HG03520 (cell line): ENCODE data around the gene IPO4.
"Not testable (repeated sequence)": the region's sequence is repeated elsewhere in the genome, so short reads cannot be mapped to it uniquely, and the experiment has no call there.

Source experiments
- ATAC-seq: cut with Tn5 transposase; IDR thresholded peaks from one replicate; pipeline ENCODE4 v1.9.1; 2021; ENCODE audit warnings: mild to moderate bottlenecking, moderate library complexity; ENCODE audit not compliant: unreplicated experiment

IPO4 gene, protein sequence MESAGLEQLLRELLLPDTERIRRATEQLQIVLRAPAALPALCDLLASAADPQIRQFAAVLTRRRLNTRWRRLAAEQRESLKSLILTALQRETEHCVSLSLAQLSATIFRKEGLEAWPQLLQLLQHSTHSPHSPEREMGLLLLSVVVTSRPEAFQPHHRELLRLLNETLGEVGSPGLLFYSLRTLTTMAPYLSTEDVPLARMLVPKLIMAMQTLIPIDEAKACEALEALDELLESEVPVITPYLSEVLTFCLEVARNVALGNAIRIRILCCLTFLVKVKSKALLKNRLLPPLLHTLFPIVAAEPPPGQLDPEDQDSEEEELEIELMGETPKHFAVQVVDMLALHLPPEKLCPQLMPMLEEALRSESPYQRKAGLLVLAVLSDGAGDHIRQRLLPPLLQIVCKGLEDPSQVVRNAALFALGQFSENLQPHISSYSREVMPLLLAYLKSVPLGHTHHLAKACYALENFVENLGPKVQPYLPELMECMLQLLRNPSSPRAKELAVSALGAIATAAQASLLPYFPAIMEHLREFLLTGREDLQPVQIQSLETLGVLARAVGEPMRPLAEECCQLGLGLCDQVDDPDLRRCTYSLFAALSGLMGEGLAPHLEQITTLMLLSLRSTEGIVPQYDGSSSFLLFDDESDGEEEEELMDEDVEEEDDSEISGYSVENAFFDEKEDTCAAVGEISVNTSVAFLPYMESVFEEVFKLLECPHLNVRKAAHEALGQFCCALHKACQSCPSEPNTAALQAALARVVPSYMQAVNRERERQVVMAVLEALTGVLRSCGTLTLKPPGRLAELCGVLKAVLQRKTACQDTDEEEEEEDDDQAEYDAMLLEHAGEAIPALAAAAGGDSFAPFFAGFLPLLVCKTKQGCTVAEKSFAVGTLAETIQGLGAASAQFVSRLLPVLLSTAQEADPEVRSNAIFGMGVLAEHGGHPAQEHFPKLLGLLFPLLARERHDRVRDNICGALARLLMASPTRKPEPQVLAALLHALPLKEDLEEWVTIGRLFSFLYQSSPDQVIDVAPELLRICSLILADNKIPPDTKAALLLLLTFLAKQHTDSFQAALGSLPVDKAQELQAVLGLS

DNA sequence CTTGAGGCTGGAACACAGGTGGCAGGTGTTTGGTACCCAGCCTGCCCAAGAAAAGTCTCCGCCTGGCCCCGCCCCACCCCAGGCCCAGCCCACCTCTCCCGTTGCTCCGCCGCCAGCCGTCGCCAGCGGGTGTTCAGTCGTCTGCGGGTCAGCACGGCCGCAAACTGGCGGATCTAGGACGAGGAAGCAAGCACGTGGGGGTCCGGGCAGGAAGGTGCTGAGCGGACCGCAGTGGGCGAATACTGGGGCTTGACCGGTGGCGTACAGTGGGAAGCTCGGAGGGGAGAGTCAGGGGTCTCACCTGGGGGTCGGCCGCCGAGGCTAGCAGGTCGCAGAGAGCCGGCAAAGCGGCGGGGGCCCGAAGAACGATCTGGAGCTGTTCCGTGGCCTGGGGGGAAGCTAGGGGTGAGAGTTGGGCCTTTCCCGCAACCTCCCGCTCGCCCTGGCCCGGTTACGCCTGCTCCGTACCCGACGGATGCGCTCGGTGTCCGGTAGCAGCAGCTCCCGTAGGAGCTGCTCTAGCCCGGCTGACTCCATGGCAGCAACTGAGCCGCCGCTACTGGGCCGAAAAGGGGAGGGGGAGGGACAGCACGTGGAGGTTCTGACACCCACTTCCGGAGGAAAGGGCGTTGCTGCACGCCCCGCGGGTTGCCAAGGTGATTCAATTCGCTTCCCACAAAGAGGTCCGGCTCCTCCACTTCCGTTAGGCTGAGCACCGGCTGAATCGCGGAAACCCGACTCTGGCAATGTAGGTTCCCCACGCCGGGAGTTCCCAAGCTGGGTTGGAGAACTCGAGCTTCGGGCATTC is at the start of gene IPO4:
IPO4 (minus strand) TSS at position 566 of the 808 bp plus-strand sequence; CDS start at position 537, 29 bp downstream.
- ATAC-seq, result peak; percentile 85

DNA sequence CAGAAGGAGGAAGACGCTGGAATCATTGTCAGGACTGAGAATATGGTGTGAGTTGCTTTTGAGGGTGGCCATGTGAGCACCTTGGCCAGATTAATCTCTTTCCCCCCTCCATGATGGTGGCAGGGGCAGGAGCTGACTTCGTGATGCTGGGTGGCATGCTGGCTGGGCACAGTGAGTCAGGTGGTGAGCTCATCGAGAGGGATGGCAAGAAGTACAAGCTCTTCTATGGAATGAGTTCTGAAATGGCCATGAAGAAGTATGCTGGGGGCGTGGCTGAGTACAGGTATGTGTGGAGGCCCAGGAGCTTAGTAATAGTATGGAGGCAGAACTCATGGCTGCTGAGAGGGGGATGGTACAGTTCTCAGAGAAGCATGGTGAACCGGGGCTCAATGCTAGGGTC is 49.5 kb upstream of the IPO4 start:
- no peak for ATAC-seq

DNA sequence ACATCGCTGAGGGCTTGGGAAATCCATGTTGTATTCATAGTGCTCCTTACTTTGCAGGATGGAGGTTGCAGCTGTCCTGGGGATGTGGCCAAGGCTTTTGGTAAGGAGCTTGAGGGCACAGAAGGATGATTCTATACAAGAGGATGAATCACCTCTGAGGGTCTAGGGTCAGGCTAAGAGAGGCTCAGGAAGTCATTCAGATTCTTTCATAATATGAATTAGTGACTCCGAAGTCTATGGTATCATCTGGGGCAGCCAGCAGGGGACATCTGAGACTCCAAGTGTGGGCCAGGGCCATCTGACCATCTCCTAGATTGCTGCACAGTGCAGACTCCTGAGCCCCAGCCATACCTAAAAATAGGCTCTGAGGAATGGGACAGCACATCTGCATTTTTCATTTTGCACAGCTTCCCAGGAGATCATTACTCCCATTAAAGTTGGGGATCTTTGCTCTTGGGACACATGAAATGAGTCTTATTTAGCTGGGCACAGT is 48.9 kb upstream of the IPO4 start:
- no peak for ATAC-seq

DNA sequence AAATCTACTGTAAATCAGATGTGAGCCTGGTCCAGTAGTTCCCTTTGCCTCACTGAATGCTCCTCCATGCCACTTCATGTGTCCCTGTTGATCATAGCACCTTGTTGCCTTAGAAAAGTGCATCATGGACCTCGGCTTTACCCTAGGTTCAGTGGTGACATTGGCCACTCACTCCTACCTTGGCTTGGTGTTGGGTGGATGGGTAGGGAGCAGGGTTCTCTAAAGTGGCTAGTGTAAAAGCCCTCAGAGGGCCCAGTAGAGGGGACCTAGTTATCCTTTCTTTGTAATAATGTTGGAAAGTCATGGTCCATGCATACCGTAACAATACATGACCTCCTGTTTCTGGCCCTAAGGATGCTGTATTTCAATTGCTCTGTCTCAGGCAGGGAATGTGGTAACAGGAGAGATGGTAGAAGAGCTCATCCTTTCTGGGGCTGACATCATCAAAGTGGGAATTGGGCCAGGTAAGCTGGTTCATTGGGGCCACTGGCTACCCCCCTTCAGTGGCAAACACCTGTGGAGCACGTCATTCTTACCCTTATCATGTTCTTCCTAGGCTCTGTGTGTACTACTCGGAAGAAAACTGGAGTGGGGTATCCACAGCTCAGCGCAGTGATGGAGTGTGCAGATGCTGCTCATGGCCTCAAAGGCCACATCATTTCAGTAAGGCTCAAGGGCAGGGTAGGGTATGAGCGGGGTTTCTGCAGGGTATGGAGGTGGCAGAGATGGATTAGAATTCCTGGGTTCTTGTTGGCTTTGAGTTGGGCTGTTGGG is 48.3 kb upstream of the IPO4 start:
- no peak for ATAC-seq

DNA sequence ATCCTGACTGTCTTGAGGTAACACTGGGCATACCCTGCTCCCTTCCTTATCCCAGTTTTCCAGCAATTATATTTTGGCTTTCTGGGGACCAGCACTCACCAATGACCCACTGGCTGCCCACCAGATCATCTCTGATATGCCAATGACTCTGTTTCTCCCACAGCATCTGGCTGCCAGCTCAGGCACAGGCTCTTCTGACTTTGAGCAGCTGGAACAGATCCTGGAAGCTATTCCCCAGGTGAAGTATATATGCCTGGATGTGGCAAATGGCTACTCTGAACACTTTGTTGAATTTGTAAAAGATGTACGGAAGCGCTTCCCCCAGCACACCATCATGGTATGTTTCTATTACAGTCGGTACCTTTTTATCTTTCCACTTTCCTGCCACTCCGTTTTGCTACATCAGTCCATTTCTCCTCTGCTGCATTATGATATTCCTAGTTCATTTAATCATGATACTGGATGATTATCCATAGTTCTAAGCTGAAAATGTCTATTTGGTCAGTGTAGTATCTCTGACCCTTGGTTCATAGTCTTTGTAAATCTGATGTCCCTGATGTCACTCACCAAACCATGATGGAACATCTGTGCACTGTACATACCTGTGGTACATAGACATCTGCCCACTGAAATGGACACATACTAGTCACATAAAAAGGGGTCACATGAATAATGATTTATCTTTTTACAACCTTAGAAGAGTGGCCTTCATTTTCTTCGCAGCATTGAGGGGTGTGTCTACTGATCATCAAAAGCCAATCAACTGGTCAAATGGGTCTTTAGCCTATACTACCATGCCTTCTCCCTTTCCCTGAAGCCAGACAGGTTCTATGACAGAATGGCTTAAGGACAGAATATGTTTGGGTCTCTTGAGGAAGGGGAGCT is 47.4 kb upstream of the IPO4 start:
- no peak for ATAC-seq

DNA sequence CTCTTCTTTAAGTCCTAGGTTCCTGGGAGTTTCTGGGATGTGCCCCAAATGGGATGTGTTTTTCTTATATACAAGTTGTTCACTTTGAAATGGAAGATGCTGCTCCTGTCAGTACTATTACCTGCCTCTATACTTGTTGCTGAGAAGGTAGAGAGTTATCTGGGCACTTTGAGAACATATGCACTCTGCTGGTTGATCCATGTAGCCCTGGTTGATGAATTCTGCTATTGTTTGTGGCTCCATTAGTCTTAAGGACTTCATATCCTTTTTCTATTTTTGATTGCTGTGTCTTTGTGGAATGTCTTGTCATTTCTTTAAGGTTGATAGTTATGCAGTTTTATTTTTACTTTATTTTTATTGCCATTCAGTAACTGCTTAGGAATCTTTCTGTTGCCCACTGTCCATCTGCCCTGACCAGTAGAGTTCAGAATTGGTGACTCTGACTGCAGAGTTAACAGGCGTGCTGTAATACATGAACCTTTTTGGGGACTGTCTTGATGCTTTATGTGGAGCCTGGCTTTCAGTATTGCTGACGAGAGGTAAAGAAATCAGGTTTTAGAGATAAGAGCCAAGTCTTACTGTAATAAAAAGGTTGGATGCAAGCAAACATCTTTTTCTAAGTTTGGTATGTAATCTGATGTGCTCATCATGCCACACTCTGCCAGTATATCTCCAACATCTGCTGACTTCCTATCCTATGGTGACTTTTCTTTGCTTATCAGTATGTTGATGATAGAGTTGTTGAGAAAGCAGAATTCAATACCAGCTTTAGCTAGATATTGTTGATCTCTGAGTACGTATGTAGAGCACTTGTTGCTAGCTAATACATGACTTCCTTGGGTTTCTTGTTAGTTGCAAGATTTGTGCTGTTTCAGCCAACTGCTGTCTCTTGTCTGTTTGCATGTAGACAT is 45.7 kb upstream of the IPO4 start:
- ATAC-seq, result no peak

DNA sequence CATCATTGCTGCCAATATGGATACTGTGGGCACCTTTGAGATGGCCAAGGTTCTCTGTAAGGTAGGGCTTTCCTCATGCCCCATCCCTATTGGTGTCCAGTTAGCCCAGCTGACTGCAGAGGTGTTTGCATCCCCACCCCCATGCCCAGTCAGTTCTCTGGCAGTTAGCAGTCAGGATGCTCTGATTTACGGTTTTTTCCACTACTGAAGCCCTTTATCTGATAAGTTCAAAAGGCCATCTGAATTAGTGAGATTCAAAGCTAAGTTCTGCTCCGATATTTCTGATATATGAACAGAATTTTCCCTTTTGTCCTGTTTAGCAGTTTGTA is 44.9 kb upstream of the IPO4 start:
- ATAC-seq, result no peak

DNA sequence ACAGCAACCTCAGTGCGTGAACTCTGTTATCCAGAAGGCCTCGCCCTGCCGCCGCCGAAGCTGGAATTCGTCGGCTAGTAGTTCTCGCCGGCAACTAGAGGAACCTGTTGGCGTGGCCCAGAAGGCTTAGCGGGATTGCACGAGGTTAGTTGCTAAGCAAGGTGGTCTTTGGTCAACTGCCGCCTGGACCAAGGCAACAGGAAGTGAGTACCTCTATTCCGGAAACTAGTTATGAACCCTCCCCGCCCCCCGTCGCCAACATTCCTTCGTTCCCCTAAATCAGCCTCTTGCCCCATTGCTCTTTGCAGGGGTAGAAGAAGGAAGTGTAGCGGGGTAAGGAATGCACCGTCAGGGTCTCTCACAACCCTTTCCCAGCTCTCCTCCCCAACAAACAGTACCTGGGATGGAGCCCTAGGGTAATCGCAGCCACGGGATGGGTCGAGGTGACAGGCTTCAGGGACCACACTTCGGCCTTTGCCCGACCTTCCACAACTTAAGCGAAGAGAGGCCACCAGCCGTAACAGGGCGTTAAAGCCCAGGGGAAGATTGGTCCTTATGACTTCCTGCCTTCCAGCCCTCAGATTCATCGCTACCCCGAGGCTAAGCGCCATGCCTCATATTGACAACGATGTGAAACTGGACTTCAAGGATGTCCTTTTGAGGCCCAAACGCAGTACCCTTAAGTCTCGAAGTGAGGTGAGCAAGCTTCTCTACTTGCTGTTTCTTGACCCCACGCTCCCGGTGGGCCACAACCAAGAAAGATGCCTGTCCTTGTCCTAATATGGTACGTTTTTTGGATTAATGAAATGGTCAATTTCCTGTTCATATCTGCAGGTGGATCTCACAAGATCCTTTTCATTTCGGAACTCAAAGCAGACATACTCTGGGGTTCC is 44.3 kb upstream of the IPO4 start, which contains the start of gene GMPR2:
GMPR2 (plus strand) TSS at position 285 of the 893 bp plus-strand sequence; CDS start at position 610, 325 bp downstream.
- peak; percentile 44 for ATAC-seq

DNA sequence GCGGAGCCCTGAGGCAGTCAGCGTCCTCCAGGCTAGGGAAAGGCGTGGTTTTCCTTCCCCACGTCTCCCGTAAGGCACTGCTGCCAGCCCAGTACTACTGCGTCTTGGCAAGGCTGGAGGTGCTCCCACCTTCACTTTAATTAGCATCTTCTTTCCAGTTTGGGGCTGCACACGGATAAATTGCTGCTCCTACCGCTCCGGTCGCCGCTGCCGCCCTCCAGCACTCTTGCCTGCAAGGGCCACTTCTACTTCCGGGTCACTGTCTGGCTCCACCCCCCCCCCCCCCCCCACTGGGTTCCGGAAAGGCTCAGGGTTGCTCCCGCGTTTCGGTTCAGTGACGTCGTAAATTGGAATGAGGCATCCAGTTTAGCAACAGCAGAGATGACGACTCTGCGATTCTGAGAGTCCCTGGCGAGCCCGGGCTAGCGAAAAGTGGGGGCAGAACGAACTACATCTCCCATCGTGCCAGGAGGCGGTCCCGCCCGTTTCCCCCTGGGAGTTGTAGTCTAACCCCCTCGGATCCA is 43.6 kb upstream of the IPO4 start, which contains the start of gene NEDD8:
NEDD8 (minus strand) TSS at position 247 of the 524 bp plus-strand sequence; CDS start at position 147, 100 bp downstream.
- ATAC-seq, result peak; percentile 67

DNA sequence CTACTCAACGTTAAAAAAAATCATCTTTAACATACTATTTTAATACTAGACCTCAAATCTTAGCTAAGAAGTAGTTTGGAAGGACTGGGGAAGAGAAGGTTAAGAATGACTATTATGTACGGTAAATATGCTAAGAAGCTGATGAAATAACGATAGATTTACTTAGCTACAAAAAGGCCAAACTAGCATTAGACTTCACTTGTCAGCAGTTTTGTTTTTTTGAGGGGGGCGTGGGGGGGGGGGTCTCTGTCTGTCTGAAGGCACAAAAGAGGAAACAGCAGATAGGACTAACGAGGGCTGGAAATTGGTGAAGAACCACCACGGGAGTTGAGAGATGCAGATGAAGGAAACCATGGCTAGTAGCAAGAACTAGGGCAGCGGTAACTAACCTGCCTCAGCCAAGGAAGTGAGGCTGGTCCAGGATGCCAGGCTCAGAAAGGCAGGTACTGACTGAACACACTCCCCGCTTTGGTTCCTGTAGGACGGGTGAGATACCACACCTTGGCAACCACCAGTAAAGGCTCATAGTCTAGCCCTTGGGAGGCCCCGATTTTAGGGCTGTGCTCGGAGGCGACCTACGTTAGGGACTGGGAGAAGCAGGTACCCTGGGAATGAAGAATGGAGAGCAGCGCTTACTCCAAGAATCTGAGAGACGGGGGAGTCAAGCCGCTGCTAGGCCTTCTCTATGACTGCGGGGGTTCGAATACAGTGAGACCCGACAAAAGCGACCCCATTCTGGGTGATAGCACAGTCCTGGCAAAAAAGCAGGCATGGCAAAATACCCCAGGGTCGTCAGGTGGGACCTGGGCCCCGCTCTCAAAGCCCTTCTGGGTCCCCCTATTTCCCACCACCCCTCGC is 42.9 kb upstream of the IPO4 start:
- no peak for ATAC-seq

DNA sequence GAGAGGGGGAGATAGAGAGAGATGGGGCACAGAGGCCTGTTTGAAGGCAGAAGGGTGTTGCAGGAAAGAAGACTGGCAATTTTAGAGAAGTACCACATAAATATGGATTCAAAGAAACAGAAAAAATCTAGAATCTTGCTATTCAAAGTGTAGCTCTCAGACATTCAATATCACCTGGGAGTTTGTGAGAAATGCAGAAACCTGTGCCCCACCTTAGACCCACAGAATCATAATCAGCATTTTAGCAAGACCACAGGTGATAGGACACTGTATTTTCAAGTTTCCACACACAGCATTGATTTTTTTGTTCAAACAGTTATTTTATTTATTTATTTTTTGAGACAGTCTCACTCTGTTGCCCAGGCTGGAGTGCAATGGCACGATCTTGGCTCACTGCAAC is 40.3 kb upstream of the IPO4 start:
- no peak for ATAC-seq

DNA sequence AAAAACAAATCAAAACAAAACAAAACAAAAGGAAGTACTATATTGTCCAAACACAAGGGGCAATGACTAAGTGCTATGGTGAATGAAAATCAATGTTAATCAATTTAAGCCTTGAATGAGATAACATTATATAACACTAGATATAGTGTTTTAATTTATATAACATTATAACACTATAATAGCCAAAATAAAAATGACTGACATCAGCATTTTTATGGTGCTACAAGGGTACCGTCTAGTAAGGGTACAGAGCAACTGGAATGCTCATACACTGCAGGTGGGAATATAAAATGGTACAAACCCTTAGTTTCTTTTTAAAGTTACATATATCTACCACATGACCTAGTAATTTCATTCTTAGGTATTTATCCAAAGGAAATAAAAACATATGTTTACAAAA is 37.9 kb upstream of the IPO4 start:
- ATAC-seq, result no peak

DNA sequence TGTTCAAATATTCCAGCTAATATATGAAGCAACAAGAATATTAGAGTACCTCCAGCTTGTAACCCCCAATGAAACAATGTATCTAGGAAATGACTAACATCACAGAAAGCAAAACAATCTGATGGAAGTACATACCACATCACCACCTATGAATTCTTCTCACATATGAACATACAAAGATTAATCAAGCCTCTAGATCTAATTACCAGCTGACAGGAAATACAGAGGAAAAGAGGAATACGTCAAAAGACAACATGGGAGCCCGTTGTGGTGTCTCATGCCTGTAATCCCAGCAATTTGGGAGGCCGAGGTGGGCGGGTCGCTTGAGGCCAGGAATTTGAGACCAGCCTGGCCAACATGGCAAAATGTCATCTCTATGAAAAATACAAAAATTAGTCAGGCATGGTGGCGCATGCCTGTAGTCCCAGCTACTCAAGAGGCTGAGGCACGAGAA is 36.0 kb upstream of the IPO4 start:
- no peak for ATAC-seq

DNA sequence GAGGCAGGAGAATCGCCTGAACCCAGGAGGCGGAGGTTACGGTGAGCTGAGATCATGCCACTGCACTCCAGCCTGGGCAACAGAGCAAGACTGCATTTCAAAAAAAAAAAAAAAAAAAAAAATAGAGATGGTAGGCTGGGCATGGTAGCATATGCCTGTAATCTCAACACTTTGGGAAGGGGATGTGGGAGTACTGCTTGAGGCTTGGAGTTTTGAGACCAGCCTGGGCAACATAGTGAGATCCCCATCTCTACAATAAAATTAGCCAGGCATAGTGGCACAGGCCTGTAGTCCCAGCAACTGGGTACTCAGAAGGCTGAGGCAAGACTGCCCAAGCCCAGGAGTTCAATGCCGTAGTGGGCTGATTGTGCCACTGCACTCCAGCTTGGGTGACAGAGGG is 34.4 kb upstream of the IPO4 start:
- not testable (repeated sequence) for ATAC-seq

DNA sequence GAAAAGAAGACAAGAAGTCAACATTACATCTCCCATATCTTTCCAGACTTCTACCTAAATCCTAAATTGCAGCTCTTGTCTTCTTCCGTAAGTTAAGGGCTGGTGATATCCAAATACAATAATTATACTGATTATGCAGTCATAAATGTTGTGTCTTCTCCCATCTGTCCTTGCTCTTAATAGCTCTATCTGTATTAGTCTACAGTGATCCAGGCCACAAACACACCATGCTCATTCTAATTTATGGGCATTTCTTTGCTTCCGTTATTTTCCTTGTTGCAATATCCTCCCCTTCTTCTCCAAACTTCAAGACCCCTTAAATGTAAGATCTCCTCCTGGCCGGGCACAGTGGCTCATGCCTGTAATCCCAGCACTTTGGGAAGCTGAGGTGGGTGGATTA is 30.9 kb upstream of the IPO4 start:
- no peak for ATAC-seq
